IPS DF 4.7 (cell line): ENCODE data around the gene LRMDA.

Source experiments
- DNase-seq: peaks from one replicate; pipeline ENCODE4 v3.0.0-alpha.2; 2013; ENCODE audit warnings: low spot score; ENCODE audit errors: extremely low read depth

Gene LRMDA

DNA sequence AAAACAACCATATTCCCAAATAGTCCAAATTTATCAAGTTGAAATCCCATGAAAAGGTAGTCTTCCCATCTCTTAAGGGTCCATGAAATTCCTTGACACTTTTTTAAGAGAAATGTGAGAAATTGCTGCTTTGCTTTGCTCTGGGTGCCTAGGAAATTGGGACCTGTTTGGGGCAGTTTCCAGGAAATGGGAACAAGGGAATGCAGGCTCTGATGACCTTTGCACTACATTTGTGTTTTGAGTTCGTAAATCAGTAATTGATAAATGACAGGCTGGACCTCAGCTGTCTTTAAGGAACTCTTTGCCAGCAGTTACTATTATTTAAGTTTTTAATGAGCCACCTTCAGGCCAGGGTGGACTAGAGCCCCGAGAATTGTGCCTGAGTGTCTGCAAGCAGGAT, 203.5 kb downstream of the LRMDA start:
- no peak for DNase-seq

DNA sequence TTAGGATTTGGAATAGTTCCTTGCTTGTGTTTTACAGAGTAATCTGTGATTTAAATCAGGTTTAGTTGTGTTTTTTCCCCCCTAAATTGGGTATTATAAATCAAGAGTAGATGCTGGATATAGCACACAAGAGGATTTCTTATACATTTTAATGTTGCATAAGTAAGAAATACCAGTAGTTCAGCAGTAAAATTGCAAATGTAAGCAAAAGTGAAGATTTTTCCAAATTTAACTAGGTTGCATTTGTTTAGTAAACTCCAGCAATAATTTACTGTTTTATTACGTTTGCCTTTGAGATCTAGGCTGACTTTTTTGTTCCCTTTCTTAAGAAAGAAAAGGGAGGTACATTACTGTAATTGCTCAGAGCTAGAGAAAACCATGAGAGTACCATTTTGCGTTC, 207.3 kb downstream of the LRMDA start:
- DNase-seq = no peak

DNA sequence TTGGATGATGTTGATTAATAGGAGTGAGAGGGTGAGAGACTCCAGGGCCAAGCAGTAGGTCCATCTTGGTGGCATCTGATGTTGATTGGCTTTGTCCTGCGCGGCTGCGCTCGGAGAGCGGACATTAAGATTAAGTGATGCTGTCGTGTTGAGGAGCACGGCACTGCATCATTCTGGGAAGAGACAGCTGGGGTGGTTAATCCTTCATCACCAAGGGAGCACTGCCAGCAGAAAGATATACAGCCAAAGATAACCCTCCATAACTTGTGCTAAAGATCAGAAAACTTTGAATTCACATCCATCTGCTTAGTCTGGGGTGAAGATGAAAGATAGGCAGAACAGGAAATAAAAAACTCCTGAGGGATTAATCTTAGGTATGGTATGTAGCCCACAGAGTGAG, 208.3 kb downstream of the LRMDA start:
- DNase-seq = no peak

DNA sequence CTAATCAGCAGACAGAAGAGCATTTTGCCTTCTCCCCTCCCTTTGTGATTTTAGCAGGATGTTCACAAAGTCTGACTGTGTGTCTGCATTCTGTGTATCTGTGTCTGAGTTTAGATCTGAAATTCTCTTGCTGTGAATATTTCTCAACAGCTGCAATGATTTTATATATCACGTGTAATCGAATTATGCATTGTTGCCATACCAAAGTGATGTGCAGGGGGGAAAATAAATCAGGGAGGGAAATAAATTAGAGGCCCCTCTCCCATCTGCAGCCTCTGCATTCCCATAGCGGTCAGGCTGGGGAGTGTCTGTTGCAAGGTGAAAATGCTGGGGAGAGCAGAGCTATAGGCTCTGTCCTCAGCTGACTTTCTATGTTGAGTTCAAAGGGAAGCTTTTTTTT, 209.0 kb downstream of the LRMDA start:
- DNase-seq = no peak

DNA sequence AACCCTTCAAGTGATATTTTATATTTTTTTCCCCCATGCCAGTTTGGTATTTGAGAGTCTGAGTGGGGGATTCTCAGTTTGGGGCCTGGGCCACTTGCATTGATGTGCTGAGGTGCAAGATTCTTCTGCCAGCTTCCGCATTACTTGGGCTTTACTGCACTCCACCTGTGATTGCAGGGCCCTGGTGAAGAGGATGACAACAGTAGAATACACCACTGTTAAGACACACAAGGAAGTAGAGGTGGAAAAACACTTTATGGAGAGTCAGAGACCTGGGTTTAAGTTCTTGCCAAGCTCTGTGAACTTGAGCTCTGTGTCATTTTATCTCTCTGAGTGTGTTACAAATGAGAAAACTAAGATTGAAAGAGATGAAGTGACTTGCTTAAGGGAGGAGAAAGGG, 209.4 kb downstream of the LRMDA start:
- no peak for DNase-seq

DNA sequence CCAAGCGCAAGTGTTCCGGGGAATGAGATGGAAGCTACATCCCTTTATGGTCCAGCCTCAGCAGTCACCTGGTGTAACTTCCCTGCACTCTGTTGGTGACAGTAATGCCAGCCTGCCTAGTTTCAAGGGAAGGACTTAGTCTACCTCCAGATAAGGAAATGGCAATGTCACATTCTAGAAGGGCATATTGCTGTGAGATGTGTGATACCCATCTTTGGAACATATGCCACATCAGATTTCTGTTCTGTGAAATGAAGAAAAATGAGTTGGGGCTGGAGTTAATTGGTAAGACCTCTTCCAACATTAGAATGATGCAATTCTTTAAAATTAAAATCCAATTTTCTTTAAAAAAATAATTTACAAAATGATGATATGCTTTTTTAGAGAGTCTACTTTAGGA, 212.0 kb downstream of the LRMDA start:
- DNase-seq = no peak

DNA sequence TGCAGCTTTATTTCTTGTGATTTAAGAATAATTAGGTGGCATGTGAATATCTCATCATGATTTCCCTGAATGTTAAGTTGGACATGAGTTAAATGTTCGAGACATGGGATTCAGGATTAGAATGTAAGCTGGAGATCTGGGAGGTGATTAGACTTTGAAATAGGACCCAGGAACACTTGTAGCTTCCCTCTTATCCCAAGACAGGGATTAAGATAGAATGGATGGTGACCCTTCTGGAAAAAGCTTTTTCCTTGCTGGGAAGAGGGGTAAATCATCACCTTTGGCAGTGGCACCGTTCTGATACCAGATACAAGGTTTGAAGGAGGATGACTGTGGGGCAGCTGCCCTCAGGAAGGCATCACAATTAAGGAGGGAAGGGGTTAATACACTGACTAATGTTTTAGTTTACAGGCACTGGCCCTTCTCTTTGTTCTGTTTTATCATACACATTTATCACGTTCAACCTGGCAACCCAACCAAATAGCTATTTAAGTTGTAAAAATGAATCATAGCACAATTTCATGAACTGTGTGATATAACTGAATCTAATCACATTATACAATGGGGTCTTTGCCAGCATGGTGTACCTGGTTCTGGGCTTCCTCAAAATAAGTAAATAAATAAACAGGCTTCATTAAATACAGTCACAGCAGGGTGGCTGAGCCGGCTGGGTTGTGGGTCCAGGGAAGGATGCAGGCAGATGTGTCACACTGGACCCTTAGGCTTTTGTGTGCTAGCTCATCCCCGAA, 212.7 kb downstream of the LRMDA start:
- no peak for DNase-seq

DNA sequence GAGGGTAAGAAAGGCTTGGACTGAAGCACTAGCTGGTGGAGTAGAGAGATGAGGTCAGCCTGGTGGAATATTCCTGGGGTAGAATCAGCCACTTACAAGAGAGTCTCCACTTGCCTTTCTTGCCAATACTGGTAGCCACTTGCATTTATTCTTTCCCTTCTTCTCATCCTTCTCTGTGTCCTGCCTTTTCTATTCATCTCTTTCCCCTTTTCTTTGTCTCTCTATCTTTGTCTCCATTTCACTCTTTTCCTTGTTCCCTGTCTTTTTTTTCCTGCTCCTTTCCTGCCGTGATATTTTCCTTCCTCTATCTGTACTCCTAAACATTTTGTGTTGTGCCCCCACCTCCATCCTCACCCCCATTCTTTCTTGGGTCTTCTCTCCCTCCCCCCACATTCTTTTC, 214.3 kb downstream of the LRMDA start:
- no peak for DNase-seq

DNA sequence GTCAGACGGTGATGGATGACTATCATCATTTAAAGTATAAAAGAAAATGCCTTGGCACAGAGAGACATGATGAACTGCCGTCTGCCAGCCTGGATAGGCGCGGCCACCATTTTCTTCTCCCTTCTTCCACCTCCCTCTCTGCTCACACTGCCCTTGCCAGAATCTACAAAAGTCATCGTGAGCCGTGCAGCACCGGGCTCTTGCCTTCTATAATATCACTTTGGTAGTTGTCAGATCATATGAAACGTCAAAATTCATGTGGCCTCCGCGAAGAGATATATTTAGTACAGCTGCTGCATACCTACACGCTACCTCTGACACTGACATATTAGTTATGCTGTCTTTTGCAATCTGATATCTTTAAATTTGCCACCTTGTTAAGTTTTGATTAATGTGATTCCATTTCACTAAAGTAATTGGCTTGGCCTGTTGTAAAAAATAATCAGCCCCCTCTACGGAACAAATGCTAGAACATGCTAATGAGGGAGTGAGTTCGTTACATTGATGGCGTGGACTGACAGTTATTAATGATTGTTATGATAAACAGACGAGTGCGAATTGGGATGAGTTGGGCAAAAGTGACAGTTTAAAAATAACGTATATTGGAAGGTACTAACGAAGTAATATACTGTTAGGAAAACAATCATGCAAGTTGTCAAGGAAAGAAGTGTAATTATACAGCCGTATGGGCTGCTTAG, 214.9 kb downstream of the LRMDA start:
- DNase-seq = no peak

DNA sequence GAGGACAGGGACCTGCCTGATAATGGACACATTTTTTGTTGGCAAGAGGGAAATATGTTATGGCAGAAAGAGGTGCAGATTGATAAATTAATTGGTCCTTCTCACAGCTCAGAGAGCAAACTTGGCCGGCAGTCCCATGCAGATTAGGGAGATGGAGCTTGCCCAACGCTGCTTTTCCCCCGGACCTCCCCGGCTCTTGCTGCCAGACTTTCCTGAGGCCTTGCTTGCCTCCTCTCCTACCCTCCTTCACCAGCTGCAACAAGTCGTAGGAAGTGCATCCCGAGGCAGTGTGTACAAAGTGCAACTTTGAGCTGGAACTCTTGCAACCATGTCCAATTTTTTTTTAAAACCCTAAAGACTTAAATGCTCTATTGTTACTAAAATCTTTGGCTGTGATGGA, 215.5 kb downstream of the LRMDA start:
- DNase-seq = no peak

DNA sequence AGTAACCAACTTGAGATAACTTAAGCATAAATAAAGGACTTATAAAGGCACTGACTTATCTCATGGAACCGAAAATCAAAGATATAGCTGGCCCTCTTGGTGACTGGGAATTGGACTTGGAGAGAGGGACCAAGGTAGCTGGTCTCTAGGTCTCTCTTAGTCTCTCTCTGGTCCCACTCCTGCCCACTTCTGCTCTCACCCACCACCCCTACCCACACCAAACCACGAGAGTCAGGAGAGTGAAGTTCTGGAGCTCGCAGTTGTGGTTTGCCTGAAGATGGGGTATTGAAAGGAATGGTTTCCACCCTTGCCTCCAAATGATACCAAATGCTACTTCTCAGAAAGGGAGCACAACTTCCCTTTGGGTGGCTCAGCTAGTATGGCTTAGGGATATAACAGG, 216.3 kb downstream of the LRMDA start:
- no peak for DNase-seq

DNA sequence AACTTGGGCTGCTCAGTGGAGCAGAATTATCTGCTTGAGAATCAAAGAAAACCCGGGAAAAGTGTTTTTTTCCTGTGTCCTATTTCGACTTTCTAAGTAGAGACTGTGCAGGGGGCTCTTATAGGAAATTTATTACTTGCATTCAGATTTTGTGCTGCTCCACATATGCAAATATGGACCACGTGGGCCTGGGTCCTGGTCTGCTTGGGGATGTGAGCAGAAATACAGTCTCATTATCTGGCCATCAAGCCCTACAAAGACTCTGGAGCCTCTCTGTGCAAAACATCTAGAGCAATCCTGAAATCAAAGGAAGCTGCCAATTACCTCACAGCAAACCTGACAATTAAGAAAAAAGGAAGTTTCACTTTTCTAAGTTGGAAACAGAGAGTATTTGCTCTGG, 216.9 kb downstream of the LRMDA start:
- DNase-seq = no peak

DNA sequence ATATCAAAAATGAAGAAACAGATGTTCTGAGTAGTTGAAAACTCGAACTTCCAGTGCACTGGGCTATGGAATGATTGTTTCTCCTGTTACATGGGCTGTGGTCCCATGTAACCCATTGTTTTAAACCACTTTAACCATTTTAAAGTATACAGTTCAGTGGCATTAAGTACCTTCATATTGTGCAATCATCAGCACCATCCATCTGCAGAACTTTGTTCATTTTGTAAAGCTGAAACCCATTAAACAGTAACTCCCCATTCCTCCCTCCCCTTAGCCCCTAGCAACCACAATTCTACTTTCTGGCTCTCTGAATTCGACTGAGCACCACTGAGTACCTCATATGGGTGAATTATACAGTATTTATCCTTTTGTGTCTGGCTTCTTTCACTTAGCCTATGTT, 217.4 kb downstream of the LRMDA start:
- no peak for DNase-seq

DNA sequence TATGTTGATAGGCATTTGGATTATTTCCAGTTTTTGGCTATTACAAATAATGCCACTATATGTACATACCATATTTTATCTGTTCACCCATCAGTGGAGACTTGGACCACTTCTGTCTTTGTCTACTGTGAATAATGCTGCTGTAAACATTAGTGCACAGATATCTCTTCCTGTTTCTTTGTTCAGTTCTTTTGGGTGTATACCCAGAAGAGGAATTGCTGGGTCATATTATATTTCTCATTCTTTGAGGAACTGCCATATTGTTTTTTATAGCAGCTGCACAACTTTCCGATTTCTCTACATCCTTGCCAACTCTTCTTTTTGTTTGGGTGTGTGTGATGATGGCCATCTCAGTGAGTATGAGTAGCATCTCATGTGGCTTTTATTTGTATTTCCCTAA, 218.0 kb downstream of the LRMDA start:
- DNase-seq = no peak

DNA sequence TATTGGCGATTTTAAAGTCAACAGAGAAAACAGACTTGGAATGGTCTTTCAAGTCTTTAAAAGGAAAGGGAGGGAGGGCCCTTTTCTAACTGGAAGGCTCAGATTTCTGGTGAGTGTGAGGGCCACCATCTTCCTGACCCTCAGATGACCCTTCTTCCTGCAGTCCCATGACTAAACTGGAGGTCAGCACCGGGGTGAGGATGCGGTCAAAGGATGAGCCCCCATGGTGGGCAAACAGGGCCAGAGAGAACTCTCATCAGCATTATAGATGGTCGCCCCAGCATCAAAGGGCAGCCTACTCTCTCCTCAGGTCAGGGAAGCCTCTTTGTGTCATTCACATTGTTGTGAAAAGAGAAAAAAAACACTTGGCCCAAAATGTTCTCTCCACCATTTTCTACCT, 219.2 kb downstream of the LRMDA start:
- DNase-seq = no peak

DNA sequence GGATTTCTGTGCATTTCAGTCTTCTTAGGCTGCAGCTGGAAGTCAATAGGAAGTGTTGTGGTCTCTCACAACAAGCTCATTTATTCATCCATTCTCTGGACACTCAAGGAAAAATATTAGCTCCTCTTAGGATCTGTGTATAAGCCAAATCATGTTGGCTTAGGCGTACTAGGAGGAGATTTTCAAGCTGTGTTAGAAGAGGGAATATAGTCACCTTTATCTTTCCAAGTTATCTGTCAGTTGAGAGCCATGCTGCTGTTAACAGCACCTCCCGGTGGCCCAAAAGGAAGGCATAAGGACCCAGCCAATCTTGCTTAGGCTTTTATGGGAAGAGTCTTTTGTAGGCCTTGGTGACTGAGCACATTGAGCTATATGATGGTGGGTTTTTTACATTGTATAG, 220.0 kb downstream of the LRMDA start:
- peak; percentile 9 for DNase-seq

DNA sequence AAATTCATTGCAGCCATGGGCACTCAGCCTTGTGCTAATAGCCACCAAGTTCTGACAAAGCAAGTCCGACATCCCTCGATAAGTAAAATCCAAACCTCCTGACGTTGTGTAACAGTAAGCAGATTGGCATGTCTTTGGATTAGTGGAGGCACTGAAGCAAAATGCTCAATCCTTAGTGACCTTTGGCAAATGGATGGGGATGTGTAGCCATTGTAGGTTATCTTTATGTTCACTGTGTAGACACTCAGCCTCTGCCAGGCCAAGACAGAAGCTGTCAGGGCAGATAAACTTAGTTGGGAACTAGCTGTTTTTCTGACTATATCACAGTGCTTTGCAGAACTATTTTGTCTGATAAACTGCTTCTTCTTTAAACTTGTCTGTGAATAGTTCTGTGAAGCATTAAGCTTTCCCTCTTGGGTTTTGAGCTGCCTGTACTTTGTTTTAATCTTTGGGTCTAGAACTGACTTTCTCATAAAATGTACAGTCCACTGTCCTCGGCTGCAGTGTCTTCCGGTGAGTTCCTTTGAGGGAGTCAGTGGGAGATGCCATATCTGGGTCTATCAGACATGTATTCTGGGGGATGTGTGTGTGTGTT, 220.8 kb downstream of the LRMDA start:
- no peak for DNase-seq

DNA sequence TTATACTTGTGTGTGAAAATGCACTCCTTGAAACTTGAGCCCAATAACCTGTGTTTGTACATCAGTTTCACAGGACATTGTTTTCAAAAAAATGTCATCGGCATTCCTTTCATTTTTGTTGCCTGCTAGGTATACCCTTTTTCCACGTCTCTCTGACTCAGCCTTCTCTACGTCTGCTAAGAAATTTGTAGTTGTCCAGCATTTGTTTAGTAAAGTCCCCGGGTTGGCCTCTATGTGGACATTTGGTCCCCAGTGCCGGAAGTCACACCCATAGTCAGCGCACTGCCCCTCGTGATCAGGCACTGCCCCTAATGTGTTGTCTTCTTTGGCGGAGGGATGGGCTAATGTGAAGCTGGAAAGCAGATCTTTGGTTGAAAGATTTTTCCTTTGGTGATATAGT, 222.3 kb downstream of the LRMDA start:
- DNase-seq = no peak

DNA sequence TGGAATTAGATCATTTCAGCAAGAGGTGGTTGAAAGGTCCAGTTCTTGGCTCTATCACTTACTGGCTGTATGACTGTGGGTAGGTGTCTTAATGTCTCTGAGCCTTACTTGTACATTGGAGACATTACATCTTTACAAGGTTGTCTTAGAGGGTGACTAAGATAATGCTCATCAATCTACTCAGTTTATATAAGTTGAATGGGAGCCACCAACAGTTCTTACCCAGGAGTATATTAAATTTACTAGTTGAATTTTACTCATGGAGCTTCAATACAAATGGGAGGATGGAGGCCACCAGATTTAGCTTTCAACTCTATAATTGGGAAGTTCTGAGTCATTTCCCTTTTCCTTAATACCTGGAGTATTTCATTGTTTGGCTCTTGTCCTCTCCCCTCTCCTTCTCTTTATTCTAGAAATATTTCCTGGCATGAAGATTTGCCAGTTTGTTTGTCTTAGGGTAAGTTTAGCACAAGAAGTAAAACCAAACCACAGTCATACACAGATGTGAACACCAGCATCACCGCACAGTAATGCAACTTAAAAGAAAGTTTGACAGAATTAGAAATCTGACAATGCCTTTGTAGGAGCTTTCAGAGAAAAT, 222.8 kb downstream of the LRMDA start:
- no peak for DNase-seq

DNA sequence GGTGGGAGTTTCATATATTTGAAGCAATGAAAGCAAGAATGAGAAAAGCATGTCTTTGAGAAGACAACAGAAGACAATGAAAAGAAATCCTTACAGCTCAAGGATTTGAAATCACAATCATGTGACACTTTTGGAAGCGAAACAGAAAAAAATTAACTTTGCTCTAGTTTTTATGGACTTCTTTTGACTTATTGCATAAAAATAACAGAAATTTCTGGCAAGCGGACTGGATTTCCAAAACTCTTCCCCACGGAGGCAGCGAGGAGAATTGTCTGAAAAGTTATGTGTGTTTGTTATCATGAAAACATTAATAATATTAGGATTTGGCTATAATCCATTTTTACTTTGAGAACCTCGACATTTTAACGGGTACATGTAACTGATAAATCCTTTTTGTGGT, 223.3 kb downstream of the LRMDA start:
- DNase-seq = no peak

DNA sequence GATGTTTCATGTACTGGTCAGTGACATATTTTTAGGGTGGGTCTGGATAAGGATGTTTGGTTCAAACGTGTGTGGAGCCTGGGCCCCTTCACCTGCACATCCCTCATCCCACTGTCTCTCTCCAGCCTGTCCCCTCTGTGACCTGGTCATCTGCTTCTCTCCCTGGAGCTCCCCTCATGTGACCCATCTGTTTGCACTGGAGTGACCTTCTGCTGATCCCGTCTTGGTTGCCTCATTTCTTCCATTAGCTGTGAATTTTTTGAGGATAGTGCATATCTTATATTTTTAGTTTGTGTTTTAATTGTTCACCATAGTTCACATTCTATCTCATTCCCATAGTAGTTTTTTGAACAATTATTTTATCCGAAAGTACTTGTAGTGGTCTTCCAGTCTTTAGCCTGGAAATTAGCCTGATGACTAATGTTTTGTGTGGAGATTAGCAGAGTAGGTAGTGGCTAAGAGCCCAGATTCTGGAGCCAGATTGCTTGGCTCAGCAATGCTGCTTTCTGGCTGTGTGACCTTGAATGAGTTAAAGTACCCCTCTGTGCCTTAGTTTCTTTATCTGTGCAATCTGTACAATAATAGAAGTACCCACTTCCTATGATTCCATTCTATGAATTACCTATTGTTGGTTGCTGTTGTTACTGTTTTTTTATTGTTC, 224.5 kb downstream of the LRMDA start:
- no peak for DNase-seq

DNA sequence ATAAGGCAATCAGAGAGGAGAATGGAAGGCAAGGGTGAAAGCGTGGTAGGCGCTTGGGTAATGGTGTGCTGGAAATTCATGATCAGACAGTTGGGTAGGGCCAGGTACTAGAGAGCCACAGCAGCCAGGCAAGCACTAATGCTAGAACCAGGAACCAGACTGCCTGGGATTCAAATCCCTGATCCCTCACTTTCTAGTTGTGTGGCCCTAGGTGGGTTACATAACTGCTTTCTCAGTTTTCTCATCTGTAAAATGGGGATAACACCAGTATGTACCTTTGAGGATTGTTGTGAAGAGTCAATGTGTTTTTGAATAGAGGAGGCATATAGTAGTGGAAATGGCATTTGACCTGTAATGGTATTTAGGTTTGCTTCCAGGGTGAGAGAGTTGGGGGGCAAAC, 225.9 kb downstream of the LRMDA start:
- no peak for DNase-seq
